A549 treated with AZD2906 at 1 μM for 4 hours (cell line): ENCODE measurements around the gene CEACAM18. TPM values are rescaled to one million over a fixed set of nuclear protein-coding genes. Genes with fewer than 3 reads are reported as not detected.

ENCODE experiments used
- total RNA-seq: library from RNA; stranded (reverse); fragments of 200-300 nt; extraction: Qiagen RNA extraction; gene quantifications from 5 replicates; pipeline ENCODE4 v1.2.3, GENCODE V29; 2022

Gene CEACAM18
- not detected in 5 replicates for total RNA-seq

GRCh38 chr19:51478381-51479234, at the start of gene CEACAM18:
Gene CEACAM18 (plus strand): TSS chr19:51478539.

DNA sequence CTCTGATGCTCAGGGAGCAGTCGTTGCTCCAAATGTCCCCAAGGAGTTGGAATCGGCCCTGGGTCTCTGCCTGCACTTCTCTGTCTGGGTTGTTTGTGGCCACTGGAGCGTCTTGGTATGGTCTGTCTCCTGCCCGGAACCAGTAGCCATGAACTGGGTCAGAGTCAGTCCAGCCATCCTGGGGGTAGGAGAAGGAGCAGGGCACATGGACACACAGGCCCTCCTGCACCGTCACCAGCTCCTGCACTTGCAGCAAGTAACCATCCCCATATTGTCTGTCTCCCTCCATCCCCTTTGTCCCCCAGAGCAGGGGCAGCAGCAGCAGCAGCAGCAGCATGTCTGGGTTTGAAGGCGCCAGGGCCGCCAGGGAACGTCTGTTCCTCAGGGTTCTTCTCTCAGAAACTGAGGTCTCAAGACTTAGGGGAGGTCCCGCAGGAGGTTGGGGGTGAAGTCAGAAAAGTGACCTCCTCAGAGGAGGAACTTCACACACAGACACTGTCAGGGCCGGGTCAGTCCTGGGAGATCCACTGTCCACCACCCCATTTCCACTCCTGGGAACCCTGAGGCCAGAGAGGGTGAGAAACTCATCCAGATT, 20.2 kb upstream of the CEACAM18 start, which contains the start of gene SIGLEC8:
Gene SIGLEC8, minus strand, starts transcription at position 404 of the 595 bp plus-strand sequence. Its CDS starts 67 bp downstream, at position 337.

DNA sequence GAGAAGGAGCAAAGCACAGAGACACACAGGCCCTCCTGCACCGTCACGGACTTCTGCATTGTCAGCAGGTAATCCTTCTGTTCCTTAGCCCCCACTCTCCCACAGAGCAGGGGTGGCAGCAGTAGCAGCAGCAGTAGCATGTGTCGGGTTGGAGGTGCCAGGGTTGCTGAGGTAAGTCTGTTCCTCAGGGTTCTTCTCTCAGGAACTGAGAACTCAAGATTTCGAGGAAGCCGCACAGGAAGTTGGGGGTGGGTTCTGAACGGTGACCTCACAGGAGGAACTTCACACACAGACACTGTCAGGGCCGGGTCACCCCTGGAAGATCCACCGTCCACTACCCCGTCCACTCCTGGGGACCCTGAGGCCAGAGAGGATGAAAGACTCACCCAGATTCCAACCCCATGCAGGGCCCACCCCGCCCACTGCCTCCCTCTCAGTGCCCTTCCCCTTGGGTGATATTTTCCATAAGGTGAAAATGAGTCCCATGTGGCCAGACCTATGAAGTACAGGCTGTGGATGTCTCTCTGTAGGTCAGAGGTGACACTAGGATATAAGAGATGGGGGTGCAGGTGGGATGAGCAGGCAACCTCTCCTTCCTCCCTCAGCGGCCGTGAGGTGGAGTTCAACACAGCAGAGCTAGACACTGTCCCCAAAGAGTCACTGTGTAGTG, 23.4 kb downstream of the CEACAM18 start, which contains the start of gene SIGLEC12:
Gene SIGLEC12, minus strand, starts transcription at position 207 of the 670 bp plus-strand sequence. Its CDS starts 67 bp downstream, at position 140.

GRCh38 chr19:51531349-51532315, 53.3 kb downstream of the CEACAM18 start, which contains the start of gene SIGLEC6:
Gene SIGLEC6 (minus strand): TSS chr19:51531670. CDS start chr19:51531648, 22 bp downstream.

Other genes starting within 250 kb of the CEACAM18 start
- not detected in 5 replicates for gene SIGLECL1, start 227.5 kb upstream of the CEACAM18 start, total RNA-seq
- gene IGLON5, start 166.9 kb upstream of the CEACAM18 start, total RNA-seq = 0.05 to 0.12 TPM (median 0.08 TPM) in 5 replicates
- 10.3 to 16.2 TPM (median 14.5 TPM) in 5 replicates for gene VSIG10L, start 136.4 kb upstream of the CEACAM18 start, total RNA-seq
- gene ETFB, start 112.2 kb upstream of the CEACAM18 start, total RNA-seq = 249 to 269 TPM (median 260 TPM) in 5 replicates
- gene CLDND2, start 109.5 kb upstream of the CEACAM18 start, total RNA-seq = 3.3 to 16.0 TPM (median 13.1 TPM) in 5 replicates
- not detected in 5 replicates for gene NKG7, start 105.9 kb upstream of the CEACAM18 start, total RNA-seq
- not detected in 5 replicates for gene LIM2, start 90.6 kb upstream of the CEACAM18 start, total RNA-seq
- not detected in 5 replicates for gene C19orf84, start 87.9 kb upstream of the CEACAM18 start, total RNA-seq
- gene SIGLEC10, start 60.9 kb upstream of the CEACAM18 start, total RNA-seq = 0.02 to 0.03 TPM in 2 of 5 replicates, not detected in the others
- gene SIGLEC8, start 20.1 kb upstream of the CEACAM18 start, total RNA-seq = not detected in 5 replicates
- not detected in 5 replicates for gene SIGLEC12, start 23.3 kb downstream of the CEACAM18 start, total RNA-seq
- not detected in 5 replicates for gene SIGLEC6, start 53.1 kb downstream of the CEACAM18 start, total RNA-seq
- gene ZNF175, start 92.7 kb downstream of the CEACAM18 start, total RNA-seq = 3.3 to 4.4 TPM (median 4.3 TPM) in 5 replicates
- gene SIGLEC5, start 151.9 kb downstream of the CEACAM18 start, total RNA-seq = not detected in 5 replicates
- 0.08 to 0.15 TPM (median 0.08 TPM) in 3 of 5 replicates, not detected in the others for gene SIGLEC14, start 168.3 kb downstream of the CEACAM18 start, total RNA-seq
- 11.6 to 14.2 TPM (median 12.3 TPM) in 5 replicates for gene SPACA6, start 214.8 kb downstream of the CEACAM18 start, total RNA-seq
- gene HAS1, start 245.5 kb downstream of the CEACAM18 start, total RNA-seq = 0.03 TPM in 1 of 5 replicates, not detected in the others